ENCODE results near the gene CNOT2.
"Not testable (repeated sequence)": the region's sequence is repeated elsewhere in the genome, so short reads cannot be mapped to it uniquely, and the experiment has no call there.

CNOT2 gene

GRCh38 chr12:70383484-70383883, 140.3 kb downstream of the CNOT2 start:
- no peak for TF ChIP-seq POLR2A (IDR thresholded peaks at IDR 0.05; ENCODE audit: low read depth, low read length)
- FAIRE-seq (no peak), DNase-seq (ENCODE audit: insufficient read length, low spot score) (no peak)

- FAIRE-seq, result no peak
- TF ChIP-seq POLR2A (IDR thresholded peaks at IDR 0.05; ENCODE audit: low read depth, low read length), result no peak
- no peak for DNase-seq (ENCODE audit: insufficient read length, low spot score)
Observed at GRCh38 chr12:70383886-70384285, 140.7 kb downstream of the CNOT2 start.

DNA sequence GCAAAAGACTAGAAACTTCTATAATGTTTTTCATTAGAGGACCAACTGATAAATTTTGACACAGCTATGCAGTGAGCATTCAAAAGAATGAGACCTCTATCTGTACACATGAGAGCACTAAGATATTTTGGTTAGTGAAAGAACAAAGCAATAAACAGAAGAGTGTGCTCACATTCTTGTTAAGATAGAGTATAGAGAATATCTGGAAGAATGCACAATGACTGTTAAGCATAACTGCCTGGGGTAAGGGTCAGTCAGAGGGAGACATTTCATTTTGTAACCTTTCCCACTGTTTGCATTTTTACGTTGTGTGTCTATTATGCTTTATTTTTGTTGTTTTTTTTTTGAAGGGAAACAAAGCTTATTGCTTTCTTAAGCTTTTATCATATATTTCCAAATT, 143.5 kb downstream of the CNOT2 start:
- TF ChIP-seq POLR2A (IDR thresholded peaks at IDR 0.05; ENCODE audit: low read depth, low read length), result no peak
- DNase-seq (ENCODE audit: insufficient read length, low spot score) (no peak), FAIRE-seq (no peak)

DNA sequence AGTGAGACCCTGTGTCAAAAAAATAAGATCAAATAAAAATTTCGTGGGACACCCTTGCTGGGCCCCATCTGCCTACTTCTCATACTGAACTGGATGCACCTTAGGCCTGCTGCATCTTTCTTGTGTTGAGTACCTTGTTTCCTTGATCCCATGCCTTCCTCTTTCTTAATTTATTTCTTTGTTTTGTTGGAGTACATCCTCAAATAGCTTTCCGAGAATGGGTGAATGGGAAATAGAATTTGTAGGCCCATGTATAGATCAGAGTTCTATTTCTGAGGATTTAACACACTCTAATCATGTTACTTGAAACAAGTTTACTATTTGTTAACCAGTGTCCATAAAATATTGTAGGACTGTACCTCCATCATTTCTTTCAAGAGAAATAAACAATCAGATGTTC, 146.4 kb downstream of the CNOT2 start:
- DNase-seq (ENCODE audit: insufficient read length, low spot score) (no peak), FAIRE-seq (no peak)
- TF ChIP-seq POLR2A (IDR thresholded peaks at IDR 0.05; ENCODE audit: low read depth, low read length), result no peak

- not testable (repeated sequence) for FAIRE-seq; DNase-seq (ENCODE audit: insufficient read length, low spot score)
Observed at GRCh38 chr12:70392631-70393030, 149.4 kb downstream of the CNOT2 start.

DNA sequence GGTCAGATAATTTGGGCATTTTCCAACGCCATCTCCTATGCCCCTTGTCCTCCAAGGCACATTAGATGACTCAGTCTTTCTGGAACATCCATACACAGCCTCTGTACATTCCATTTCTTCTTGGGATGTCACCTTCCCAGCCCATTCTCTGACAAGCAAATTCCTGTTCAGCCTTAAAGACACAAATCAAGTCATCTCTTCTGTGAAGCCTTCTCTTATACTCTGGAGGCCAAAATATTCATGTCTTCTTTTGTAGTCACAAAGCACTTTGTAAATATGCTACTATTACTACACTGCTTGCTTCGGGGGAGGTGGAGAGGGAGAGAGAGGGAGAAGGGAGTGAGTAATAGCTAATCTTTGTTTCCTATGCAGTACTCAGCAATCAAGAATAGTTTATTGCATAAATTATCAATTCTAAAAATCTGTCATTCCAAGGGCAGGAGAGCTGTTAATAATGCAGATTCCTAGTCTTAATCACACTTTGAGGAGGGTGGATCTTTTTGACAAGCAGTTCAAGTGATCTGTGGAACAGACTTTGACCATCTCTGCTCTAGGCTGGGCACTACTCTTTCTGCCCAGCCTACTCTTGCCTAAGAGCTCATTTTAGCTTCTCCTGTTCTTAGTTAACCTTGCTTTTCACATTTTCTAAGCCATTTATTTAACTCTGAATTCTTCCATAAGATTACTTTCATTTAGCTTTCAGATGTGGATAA, 150.7 kb downstream of the CNOT2 start:
- peak; percentile 5 for DNase-seq (ENCODE audit: insufficient read length, low spot score)
- FAIRE-seq, result no peak
- no peak for TF ChIP-seq POLR2A (IDR thresholded peaks at IDR 0.05; ENCODE audit: low read depth, low read length)

GRCh38 chr12:70398002-70398401, 154.8 kb downstream of the CNOT2 start:
- FAIRE-seq (no peak), DNase-seq (ENCODE audit: insufficient read length, low spot score) (no peak)
- no peak for TF ChIP-seq POLR2A (IDR thresholded peaks at IDR 0.05; ENCODE audit: low read depth, low read length)

DNA sequence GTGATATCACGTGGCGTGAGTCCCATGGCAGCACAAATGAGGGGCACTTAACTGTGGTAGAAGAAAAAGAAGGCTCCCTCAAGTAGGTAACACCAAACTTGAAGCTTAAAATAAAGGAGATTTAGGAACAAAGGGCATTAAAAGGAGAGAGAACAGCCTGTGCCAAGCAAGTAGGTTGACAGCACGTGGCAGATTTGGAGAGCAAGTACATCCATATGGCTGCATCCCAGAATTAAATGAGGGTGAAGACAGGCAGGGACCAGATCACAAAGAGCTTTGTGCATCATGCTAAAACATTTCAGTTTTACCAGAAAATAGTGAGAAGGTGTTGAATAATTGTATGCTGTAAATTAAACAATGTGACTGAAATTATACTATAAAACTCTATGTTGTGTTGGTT, 155.6 kb downstream of the CNOT2 start:
- DNase-seq (ENCODE audit: insufficient read length, low spot score) (no peak), FAIRE-seq (no peak)
- TF ChIP-seq POLR2A (IDR thresholded peaks at IDR 0.05; ENCODE audit: low read depth, low read length), result no peak

- DNase-seq (ENCODE audit: insufficient read length, low spot score) (no peak), FAIRE-seq (no peak)
- TF ChIP-seq POLR2A (IDR thresholded peaks at IDR 0.05; ENCODE audit: low read depth, low read length), result no peak
Observed at GRCh38 chr12:70399311-70399710, 156.1 kb downstream of the CNOT2 start.

GRCh38 chr12:70400124-70400523, 156.9 kb downstream of the CNOT2 start:
- DNase-seq (ENCODE audit: insufficient read length, low spot score), result no peak
- no peak for TF ChIP-seq POLR2A (IDR thresholded peaks at IDR 0.05; ENCODE audit: low read depth, low read length)
- no peak for FAIRE-seq

DNA sequence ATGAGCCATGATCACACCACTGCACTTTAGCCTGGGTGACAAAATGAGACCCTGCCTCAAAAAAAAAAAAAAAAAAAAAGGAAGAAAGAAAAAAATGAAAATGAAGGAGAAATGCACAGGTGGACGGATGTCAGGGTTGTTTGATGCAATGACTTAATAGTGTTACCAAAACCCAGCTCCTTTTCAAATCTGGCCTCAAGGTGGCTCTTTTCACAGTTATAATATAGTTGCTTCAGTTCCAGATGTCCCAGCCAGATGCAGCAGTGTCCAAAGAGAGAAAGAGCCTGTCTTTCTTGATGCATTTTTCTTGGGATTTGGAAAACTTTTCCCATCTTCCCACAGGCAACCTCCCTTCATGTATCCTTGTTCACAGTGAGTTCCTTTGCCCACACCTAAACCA, 159.4 kb downstream of the CNOT2 start:
- FAIRE-seq (no peak), DNase-seq (ENCODE audit: insufficient read length, low spot score) (no peak)
- no peak for TF ChIP-seq POLR2A (IDR thresholded peaks at IDR 0.05; ENCODE audit: low read depth, low read length)

DNA sequence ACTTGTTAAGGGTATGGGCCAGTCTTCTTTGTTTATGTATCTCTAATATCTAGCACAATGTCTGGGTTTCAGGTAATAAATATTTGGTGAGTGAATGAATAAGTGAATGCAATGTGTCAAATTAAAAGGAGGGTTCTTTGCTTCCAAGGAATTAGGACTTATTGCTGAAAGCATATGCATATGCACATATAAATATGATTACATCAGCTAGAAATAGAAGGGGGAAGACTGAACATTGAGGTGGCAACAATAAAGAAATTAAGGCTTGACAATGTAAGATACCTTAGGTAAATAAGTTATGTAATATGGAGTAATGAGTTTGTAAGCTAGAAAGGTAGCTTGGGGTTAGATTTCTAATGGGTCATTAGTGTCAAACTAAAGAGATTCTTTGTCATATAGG, 160.6 kb downstream of the CNOT2 start:
- TF ChIP-seq POLR2A (IDR thresholded peaks at IDR 0.05; ENCODE audit: low read depth, low read length), result no peak
- DNase-seq (ENCODE audit: insufficient read length, low spot score) (no peak), FAIRE-seq (no peak)

Measured in H54 (cell line).